ENCODE data around the gene TEX52. TPM values are rescaled to one million over a fixed set of nuclear protein-coding genes. Genes with fewer than 3 reads are reported as not detected.

TEX52 gene
- total and polyA plus RNA-seq, 2 donors from 2014 or later, result not detected

DNA sequence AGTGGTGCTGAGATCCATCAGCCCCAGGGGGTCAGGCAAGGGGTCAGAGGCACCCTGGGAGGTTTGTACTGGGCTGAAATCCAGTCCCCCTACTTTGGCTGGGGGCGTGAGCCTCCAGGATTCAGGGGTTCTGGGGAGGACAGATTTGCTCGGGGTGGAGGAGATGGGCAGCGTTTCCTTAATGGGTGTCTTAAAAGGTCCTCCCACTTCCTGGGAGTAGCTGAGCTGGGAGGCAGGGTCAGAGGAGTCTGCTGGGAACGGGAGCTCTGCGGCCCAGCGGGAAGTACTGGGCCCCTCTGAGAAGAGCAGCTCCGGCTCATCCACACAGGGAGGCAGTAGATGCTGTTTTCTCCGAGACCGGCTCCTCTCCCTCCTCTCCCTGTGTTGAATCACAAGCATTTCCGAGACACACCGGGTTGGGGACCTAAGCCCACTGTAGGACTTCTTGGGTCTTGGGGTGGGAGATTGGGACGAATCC is 2.1 kb upstream of the TEX52 start:
- FAIRE-seq (no peak), DNase-seq (peak in 1 of 5 donors; percentile 84)
- Histone ChIP-seq H3K4me1 (ENCODE audit: control insufficient read depth in 2 of 3, insufficient read depth in 2 of 3, low read depth in 1 of 3, low read length in 3 of 3) (no peaks in the 10 kb centered on the region), H3K9ac (ENCODE audit: low read length in 3 of 3) (no peak overlapping the region), H3K27me3 (ENCODE audit: control insufficient read depth, insufficient read depth, low read length) (no peaks in the 10 kb centered on the region), H3K36me3 (ENCODE audit: control insufficient read depth in 2 of 3, insufficient read depth in 3 of 3, low read length in 3 of 3) (peaks cover 0 to 6% (median 0%) of the 10 kb centered on the region in 3 donors), H3K27ac (ENCODE audit: low read depth in 2 of 2, low read length in 2 of 2) (peak overlapping the region in 1 of 2 donors; percentile 48), H3K9me3 (ENCODE audit: control insufficient read depth in 2 of 3, insufficient read depth in 1 of 3, low read length in 3 of 3) (no peaks in the 10 kb centered on the region), H3K4me3 (ENCODE audit: low read length in 3 of 3) (no peak overlapping the region)
- intact Hi-C loops (cut with DNase I), result loop anchor here (10.0 kb wide), 1 partner anchor 176 kb away; no protein-coding TSS in a partner anchor
- TF ChIP-seq, protein P1, sequence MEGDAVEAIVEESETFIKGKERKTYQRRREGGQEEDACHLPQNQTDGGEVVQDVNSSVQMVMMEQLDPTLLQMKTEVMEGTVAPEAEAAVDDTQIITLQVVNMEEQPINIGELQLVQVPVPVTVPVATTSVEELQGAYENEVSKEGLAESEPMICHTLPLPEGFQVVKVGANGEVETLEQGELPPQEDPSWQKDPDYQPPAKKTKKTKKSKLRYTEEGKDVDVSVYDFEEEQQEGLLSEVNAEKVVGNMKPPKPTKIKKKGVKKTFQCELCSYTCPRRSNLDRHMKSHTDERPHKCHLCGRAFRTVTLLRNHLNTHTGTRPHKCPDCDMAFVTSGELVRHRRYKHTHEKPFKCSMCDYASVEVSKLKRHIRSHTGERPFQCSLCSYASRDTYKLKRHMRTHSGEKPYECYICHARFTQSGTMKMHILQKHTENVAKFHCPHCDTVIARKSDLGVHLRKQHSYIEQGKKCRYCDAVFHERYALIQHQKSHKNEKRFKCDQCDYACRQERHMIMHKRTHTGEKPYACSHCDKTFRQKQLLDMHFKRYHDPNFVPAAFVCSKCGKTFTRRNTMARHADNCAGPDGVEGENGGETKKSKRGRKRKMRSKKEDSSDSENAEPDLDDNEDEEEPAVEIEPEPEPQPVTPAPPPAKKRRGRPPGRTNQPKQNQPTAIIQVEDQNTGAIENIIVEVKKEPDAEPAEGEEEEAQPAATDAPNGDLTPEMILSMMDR (IDR thresholded peaks at IDR 0.05; ENCODE audit: borderline replicate concordance, extremely low read depth, insufficient read depth), result no peak

DNA sequence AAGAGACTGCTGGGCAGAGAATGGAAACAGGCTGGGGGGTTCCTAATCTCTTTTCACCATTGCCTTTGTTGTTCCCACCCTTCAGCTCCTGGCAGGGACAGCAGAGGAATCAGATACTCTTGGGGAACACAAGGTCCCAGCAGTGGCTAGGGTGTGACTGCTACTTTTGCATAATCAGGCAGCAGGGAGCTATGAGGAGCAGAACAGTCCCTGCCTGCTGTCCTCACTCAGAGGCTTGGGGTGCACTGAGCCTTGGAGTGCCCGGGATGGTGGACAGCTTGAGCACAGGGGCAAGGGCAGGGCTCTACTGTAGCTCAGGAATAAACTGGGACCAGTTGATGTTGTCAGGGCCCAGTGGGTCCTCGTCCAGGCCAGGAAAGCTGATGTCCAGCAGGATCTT is 1.5 kb upstream of the TEX52 start:
- Histone ChIP-seq H3K9ac (ENCODE audit: low read length in 3 of 3) (no peak overlapping the region), H3K27ac (ENCODE audit: low read depth in 2 of 2, low read length in 2 of 2) (no peak overlapping the region), H3K4me3 (ENCODE audit: low read length in 3 of 3) (no peak overlapping the region), H3K9me3 (ENCODE audit: control insufficient read depth in 2 of 3, insufficient read depth in 1 of 3, low read length in 3 of 3) (no peaks in the 10 kb centered on the region), H3K4me1 (ENCODE audit: control insufficient read depth in 2 of 3, insufficient read depth in 2 of 3, low read depth in 1 of 3, low read length in 3 of 3) (no peaks in the 10 kb centered on the region), H3K36me3 (ENCODE audit: control insufficient read depth in 2 of 3, insufficient read depth in 3 of 3, low read length in 3 of 3) (peaks cover 0 to 6% (median 0%) of the 10 kb centered on the region in 3 donors), H3K27me3 (ENCODE audit: control insufficient read depth, insufficient read depth, low read length) (no peaks in the 10 kb centered on the region)
- DNase-seq (no peak), FAIRE-seq (no peak)
- intact Hi-C loops (cut with DNase I), result loop anchor here (10.0 kb wide), 1 partner anchor 176 kb away; no protein-coding TSS in a partner anchor
- TF ChIP-seq, protein P1 (IDR thresholded peaks at IDR 0.05; ENCODE audit: borderline replicate concordance, extremely low read depth, insufficient read depth), result no peak

DNA sequence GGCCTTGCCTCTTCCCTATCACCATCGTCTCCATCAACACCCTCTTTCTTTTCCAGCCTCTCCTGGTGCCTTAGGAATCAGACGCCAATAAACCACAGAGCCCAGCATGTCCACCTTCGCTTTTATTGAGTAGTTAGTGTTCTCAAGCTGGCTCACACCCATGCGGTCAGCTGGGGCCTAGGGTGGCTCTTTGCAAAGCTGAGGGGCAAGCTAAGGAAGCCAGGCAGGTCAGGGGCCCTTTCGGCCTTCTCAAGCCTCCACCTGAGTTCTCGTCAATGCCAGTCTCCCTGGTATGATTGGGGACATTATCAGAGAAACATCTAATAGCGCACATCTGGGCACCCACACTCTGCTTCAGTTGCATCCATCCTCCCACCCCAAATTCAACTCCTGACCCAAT is 737 bp upstream of the TEX52 start:
- Histone ChIP-seq H3K27ac (ENCODE audit: low read depth in 2 of 2, low read length in 2 of 2) (no peak overlapping the region), H3K36me3 (ENCODE audit: control insufficient read depth in 2 of 3, insufficient read depth in 3 of 3, low read length in 3 of 3) (peaks cover 0 to 6% (median 0%) of the 10 kb centered on the region in 3 donors), H3K9me3 (ENCODE audit: control insufficient read depth in 2 of 3, insufficient read depth in 1 of 3, low read length in 3 of 3) (no peaks in the 10 kb centered on the region), H3K4me3 (ENCODE audit: low read length in 3 of 3) (no peak overlapping the region), H3K4me1 (ENCODE audit: control insufficient read depth in 2 of 3, insufficient read depth in 2 of 3, low read depth in 1 of 3, low read length in 3 of 3) (no peaks in the 10 kb centered on the region), H3K9ac (ENCODE audit: low read length in 3 of 3) (no peak overlapping the region), H3K27me3 (ENCODE audit: control insufficient read depth, insufficient read depth, low read length) (no peaks in the 10 kb centered on the region)
- intact Hi-C loops (cut with DNase I), result loop anchor here (10.0 kb wide), 1 partner anchor 177 kb away; no protein-coding TSS in a partner anchor
- DNase-seq (no peak), FAIRE-seq (no peak)
- TF ChIP-seq, protein P1 (IDR thresholded peaks at IDR 0.05; ENCODE audit: borderline replicate concordance, extremely low read depth, insufficient read depth), result no peak

All from kidney (tissue), 14 donors.